Neutrophil (primary cell): Measurements from ENCODE around the gene SENP5.

Experiments used
- H3K27ac ChIP-seq: fragments of 200-600 bp; sonication (generic); 2 replicates; pipeline ENCODE4 v1.5.1; 2016; ENCODE audit warnings: mild to moderate bottlenecking, moderate library complexity
- H3K27me3 ChIP-seq: fragments of 200-600 bp; sonication (generic); 2 replicates; pipeline ENCODE4 v1.6.0; 2016; ENCODE audit warnings: mild to moderate bottlenecking
- H3K36me3 ChIP-seq: fragments of 200-600 bp; sonication (generic); 2 replicates; pipeline ENCODE4 v1.5.1; 2017
- H3K4me1 ChIP-seq, 2 experiments: fragments of 200-600 bp in 1 of 2; sonication (generic) in 1 of 2; 1 replicate in 1 of 2; 2 replicates in 1 of 2; pipeline versions ENCODE4 v1.5.1 to v1.6.1; 2013 to 2016; ENCODE audit warnings: low read depth in 1 of 2, low read length in 1 of 2, mild to moderate bottlenecking in 1 of 2, moderate library complexity in 1 of 2; ENCODE audit not compliant: control insufficient read depth in 1 of 2, insufficient read depth in 1 of 2
- H3K4me3 ChIP-seq, 2 experiments: fragments of 200-600 bp in 1 of 2; sonication (generic) in 1 of 2; 1 replicate in 1 of 2; 2 replicates in 1 of 2; pipeline ENCODE4 v1.5.1; 2013 to 2016; ENCODE audit warnings: low read depth in 1 of 2, low read length in 1 of 2, mild to moderate bottlenecking in 1 of 2, moderate library complexity in 1 of 2
- H3K9me3 ChIP-seq: fragments of 200-600 bp; sonication (generic); 2 replicates; pipeline ENCODE4 v1.5.1; 2016
- CTCF ChIP-seq: fragments of 200-600 bp; sonication (generic); IDR thresholded peaks from 2 replicates; pipeline ENCODE4 v1.5.1; 2016; ENCODE audit warnings: antibody characterized with exemption

Gene SENP5

DNA sequence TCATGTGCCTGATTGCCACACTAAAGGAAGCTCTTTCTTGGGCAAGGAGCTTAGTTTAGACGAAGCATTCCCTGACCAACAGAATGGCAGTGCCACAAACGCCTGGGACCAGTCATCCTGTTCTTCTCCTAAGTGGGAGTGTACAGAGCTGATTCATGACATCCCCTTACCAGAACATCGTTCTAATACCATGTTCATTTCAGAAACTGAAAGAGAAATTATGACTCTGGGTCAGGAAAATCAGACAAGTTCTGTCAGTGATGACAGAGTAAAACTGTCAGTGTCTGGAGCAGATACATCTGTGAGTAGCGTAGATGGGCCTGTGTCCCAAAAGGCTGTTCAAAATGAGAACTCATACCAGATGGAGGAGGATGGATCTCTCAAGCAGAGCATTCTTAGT lies 18.4 kb downstream of the SENP5 start:
- no peak for TF ChIP-seq CTCF

DNA sequence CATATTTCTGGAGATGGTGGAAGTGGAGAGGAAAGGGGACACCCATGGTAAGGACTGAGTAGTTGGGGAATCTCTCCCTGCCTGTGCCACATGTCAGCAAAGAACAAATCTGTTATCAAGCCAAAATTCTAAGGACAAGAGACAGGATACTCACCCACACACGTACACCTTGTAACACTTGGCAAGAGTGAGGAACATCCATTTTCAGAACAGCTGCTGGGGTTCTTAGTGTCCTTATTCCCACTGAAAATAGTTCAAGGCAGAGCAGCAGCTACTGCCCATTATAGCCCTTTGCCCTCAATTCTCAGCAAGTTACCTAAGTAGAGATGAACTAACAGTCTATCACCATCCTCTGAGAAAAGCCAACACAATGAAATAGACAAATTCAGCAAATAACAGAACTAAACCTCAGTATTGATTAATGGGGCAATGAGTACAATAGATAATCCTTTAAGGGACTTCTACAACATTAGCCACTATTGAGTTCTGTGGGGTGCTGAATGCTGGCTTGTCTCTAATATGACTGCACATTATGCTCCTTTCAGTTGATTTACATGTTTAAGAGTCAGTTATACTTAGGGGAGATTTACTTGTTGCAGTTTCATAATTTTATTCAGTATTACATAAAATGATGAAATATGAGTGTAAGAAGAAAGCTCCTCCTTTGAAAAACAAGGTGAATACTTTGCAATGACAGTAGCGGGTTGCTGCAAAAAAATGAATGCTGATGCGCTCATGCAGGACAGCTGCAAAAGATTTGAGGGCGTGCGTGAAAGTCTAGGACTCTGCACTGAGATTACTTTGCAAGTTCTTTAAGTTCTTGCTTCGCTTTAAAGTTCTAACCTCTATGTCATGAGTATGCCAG lies 22.4 kb downstream of the SENP5 start:
- H3K4me3 ChIP-seq, result no peak overlapping the region
- no peaks in the 10 kb centered on the region for H3K9me3 ChIP-seq
- peaks cover 6 to 9% of the 10 kb centered on the region in 2 experiments for H3K4me1 ChIP-seq
- no peak for TF ChIP-seq CTCF
- peaks cover 23% of the 10 kb centered on the region for H3K36me3 ChIP-seq
- no peaks in the 10 kb centered on the region for H3K27me3 ChIP-seq
- H3K27ac ChIP-seq, result no peak overlapping the region

More for the DNA sequence above, 18.4 kb downstream of the SENP5 start:
- Histone ChIP-seq H3K4me1 (peaks cover 6 to 9% of the 10 kb centered on the region in 2 experiments), H3K9me3 (no peaks in the 10 kb centered on the region), H3K27me3 (no peaks in the 10 kb centered on the region), H3K4me3 (no peak overlapping the region), H3K27ac (peak overlapping the region; percentile 5), H3K36me3 (peaks cover 23% of the 10 kb centered on the region)

DNA sequence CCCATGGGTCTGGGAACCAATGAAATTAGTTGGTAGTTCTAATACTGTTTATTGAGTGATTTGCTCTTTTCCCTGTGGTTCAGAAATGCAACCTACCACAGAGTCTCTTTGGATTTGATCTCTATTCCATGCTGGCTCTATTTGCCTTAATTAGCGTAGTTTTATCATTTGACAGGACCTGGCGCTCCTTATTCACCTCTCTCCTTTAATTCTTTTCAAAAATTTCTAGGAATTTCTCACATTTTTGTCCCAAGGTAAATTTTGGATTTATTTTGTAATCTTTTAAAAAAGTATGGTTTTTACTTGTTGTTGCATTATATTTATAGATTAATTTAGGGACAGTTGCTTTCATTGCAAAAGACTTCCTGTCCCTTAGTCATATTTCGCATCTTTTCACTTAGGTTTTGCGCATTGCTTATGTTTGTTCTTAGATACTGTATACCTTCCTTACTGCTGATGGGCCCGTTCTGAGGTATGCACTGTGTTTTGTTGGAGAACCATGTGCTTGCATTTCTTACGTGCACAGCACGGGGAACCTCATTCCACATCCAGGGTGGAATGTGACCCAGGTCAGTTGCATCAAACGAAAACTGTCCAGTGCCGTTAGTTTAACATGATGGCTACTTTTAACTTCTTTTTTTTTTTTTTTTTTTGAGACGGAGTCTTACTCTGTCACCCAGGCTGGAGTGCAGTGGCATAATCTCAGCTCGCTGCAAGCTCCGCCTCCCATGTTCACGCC lies 27.0 kb downstream of the SENP5 start:
- Histone ChIP-seq H3K4me1 (no peaks in the 10 kb centered on the region), H3K9me3 (no peaks in the 10 kb centered on the region), H3K4me3 (no peak overlapping the region), H3K27me3 (no peaks in the 10 kb centered on the region), H3K36me3 (peaks cover under 1% of the 10 kb centered on the region), H3K27ac (no peak overlapping the region)
- no peak for TF ChIP-seq CTCF

DNA sequence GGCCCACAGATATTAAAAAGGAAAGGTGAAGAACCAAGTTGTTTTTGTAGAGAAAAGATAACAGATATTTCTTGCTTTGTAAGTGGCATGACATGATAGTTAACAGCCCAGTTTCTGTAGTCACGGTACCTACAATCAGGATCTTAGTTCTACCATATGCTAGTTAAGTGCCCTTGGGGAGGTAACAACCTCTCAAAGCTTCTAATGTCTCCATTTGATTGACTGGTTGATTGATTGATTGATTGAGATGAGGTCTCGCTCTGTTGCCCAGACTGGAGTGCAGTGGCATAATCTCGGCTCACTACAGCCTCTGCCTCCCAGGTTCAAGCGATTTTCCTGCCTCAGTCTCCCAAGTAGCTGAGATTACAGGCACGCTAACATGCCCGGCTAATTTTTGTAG lies 28.5 kb downstream of the SENP5 start:
- no peak overlapping the region for H3K27ac ChIP-seq
- H3K27me3 ChIP-seq, result no peaks in the 10 kb centered on the region
- no peaks in the 10 kb centered on the region for H3K4me1 ChIP-seq
- no peak overlapping the region for H3K4me3 ChIP-seq
- peaks cover 14% of the 10 kb centered on the region for H3K36me3 ChIP-seq
- H3K9me3 ChIP-seq, result no peaks in the 10 kb centered on the region
- TF ChIP-seq CTCF, result no peak

- no peaks in the 10 kb centered on the region for H3K9me3 ChIP-seq
- H3K4me3 ChIP-seq, result no peak overlapping the region
- H3K36me3 ChIP-seq, result peaks cover 70% of the 10 kb centered on the region
- no peaks in the 10 kb centered on the region for H3K4me1 ChIP-seq
- no peak overlapping the region for H3K27ac ChIP-seq
- no peaks in the 10 kb centered on the region for H3K27me3 ChIP-seq
- TF ChIP-seq CTCF, result no peak
These were observed 34.0 kb downstream of the SENP5 start for GRCh38 chr3:196901768-196902167.
